GM23338 (cell line): Measurements from ENCODE around the gene DLL1. TPM values are rescaled to one million over a fixed set of nuclear protein-coding genes. Genes with fewer than 3 reads are reported as not detected.

Experiments used
- ATAC-seq: fragments of 200-7000 bp; cut with Tn5 transposase; 3 replicates; pipeline ENCODE4 v1.9.1; 2020
- DNase-seq: peaks from one replicate; pipeline ENCODE4 v3.0.0-alpha.2; 2015; ENCODE audit warnings: low spot score
- H2AFZ ChIP-seq: fragments of 200-600 bp; sonication (generic); 2 replicates; pipeline ENCODE4 v1.8.0; 2016; ENCODE audit warnings: antibody characterized with exemption, mild to moderate bottlenecking, moderate library complexity
- H3F3A ChIP-seq: fragments of 200-600 bp; sonication (generic); replicated peaks from 2 replicates; pipeline ENCODE4 v1.8.0; 2017; ENCODE audit warnings: antibody characterized with exemption, mixed run types, low read depth
- H3K27ac ChIP-seq: fragments of 200-600 bp; sonication (generic); 2 replicates; pipeline ENCODE4 v1.6.1; 2016; ENCODE audit warnings: low read depth
- H3K27me3 ChIP-seq: fragments of 200-600 bp; sonication (generic); 2 replicates; pipeline ENCODE4 v1.8.0; 2016; ENCODE audit warnings: mild to moderate bottlenecking, mixed run types, moderate library complexity; ENCODE audit not compliant: insufficient read depth
- H3K36me3 ChIP-seq: fragments of 200-600 bp; sonication (generic); 2 replicates; pipeline ENCODE4 v1.8.0; 2016; ENCODE audit warnings: mild to moderate bottlenecking; ENCODE audit not compliant: insufficient read depth
- H3K4me1 ChIP-seq: fragments of 200-600 bp; sonication (generic); 2 replicates; pipeline ENCODE4 v1.8.0; 2016; ENCODE audit warnings: mild to moderate bottlenecking, moderate library complexity; ENCODE audit not compliant: insufficient read depth
- H3K4me2 ChIP-seq: fragments of 200-600 bp; sonication (generic); 2 replicates; pipeline ENCODE4 v1.7.1; 2017; ENCODE audit warnings: mixed run types
- H3K4me3 ChIP-seq: fragments of 200-600 bp; sonication (generic); 2 replicates; pipeline ENCODE4 v1.6.1; 2016; ENCODE audit warnings: mixed run types
- H3K79me2 ChIP-seq: fragments of 200-600 bp; sonication (generic); replicated peaks from 2 replicates; pipeline ENCODE4 v1.8.0; 2017; ENCODE audit warnings: mild to moderate bottlenecking; ENCODE audit not compliant: insufficient read depth
- H3K9me2 ChIP-seq: fragments of 200-600 bp; sonication (generic); 2 replicates; pipeline ENCODE4 v1.8.0; 2017; ENCODE audit not compliant: insufficient read depth
- H4K20me1 ChIP-seq: fragments of 200-600 bp; sonication (generic); replicated peaks from 2 replicates; pipeline ENCODE4 v1.8.0; 2017; ENCODE audit warnings: mild to moderate bottlenecking; ENCODE audit not compliant: insufficient read depth
- H3K27ac Mint-ChIP-seq: 2 replicates; pipeline ENCODE4 v1.8.0; 2020; ENCODE audit warnings: inconsistent platforms, mild to moderate bottlenecking, moderate library complexity, mixed read lengths
- H3K27me3 Mint-ChIP-seq: 3 replicates; pipeline ENCODE4 v1.8.0; 2022; ENCODE audit warnings: low read depth, mild to moderate bottlenecking, moderate library complexity, mixed read lengths, inconsistent platforms; ENCODE audit not compliant: insufficient read depth, poor library complexity
- H3K36me3 Mint-ChIP-seq: 3 replicates; pipeline ENCODE4 v1.8.0; 2021; ENCODE audit warnings: low read depth, mild to moderate bottlenecking, inconsistent platforms, moderate library complexity, mixed read lengths
- H3K4me1 Mint-ChIP-seq: 3 replicates; pipeline ENCODE4 v1.8.0; 2020; ENCODE audit warnings: mild to moderate bottlenecking, inconsistent platforms, mixed read lengths
- H3K4me3 Mint-ChIP-seq: 3 replicates; pipeline ENCODE4 v1.8.0; 2021; ENCODE audit warnings: moderate library complexity, mild to moderate bottlenecking, inconsistent platforms, mixed read lengths
- H3K9me3 Mint-ChIP-seq: 3 replicates; pipeline ENCODE4 v1.8.0; 2020; ENCODE audit warnings: moderate library complexity, mild to moderate bottlenecking, inconsistent platforms, mixed read lengths
- CREB1 ChIP-seq: fragments of 250-450 bp; sonication (Bioruptor Pico); IDR thresholded peaks from 2 replicates; pipeline ENCODE4 v1.5.0; 2020; ENCODE audit warnings: low read depth, mild to moderate bottlenecking, moderate library complexity
- EZH2 ChIP-seq: fragments of 200-600 bp; sonication (generic); IDR thresholded peaks from one replicate; pipeline ENCODE4 v1.8.0; 2017; ENCODE audit warnings: antibody characterized with exemption, mild to moderate bottlenecking, low read depth; ENCODE audit not compliant: unreplicated experiment
- EZH2phosphoT487 ChIP-seq: fragments of 200-600 bp; sonication (generic); IDR thresholded peaks from one replicate; pipeline ENCODE4 v1.8.1; 2018; ENCODE audit warnings: antibody characterized with exemption; ENCODE audit not compliant: unreplicated experiment
- JUNB ChIP-seq: IDR thresholded peaks from one replicate; pipeline ENCODE4 v1.6.1; 2016; ENCODE audit warnings: antibody characterized with exemption; ENCODE audit not compliant: unreplicated experiment
- NANOG ChIP-seq: IDR thresholded peaks from 2 replicates; pipeline ENCODE4 v1.6.1; 2016; ENCODE audit warnings: antibody characterized with exemption, borderline replicate concordance
- POLR2AphosphoS5 ChIP-seq: IDR thresholded peaks from 2 replicates; pipeline ENCODE4 v1.6.1; 2016; ENCODE audit warnings: antibody characterized with exemption, low read depth
- STAT1 ChIP-seq: IDR thresholded peaks from one replicate; pipeline ENCODE4 v1.6.1; 2016; ENCODE audit warnings: antibody characterized with exemption; ENCODE audit not compliant: unreplicated experiment
- ZNF114 ChIP-seq: fragments of 250-450 bp; sonication (Bioruptor Pico); IDR thresholded peaks from 2 replicates; pipeline ENCODE4 v1.5.0; 2020; ENCODE audit warnings: mild to moderate bottlenecking, moderate library complexity
- ZNF331 ChIP-seq: fragments of 250-450 bp; sonication (Bioruptor Pico); IDR thresholded peaks from 2 replicates; pipeline ENCODE4 v1.5.0; 2020; ENCODE audit warnings: low read depth, mild to moderate bottlenecking, moderate library complexity
- polyA plus RNA-seq: library from polyadenylated mRNA; unstranded; fragments of >200 nt; fragmentation: Nextera tagmentation; extraction: Ambion mirVana; gene quantifications from 2 replicates; pipeline ENCODE4 v1.2.1, GENCODE V29; 2016
- total RNA-seq: library from RNA; depleted of rRNA; stranded (reverse); fragments of >200 nt; shearing (Covaris generic); gene quantifications from 2 replicates; pipeline ENCODE4 v1.2.3, GENCODE V29; 2014
- TF ChIP-seq, protein P1 (sequence below): fragments of 250-450 bp; sonication (Bioruptor Pico); IDR thresholded peaks from 2 replicates; pipeline ENCODE4 v1.5.0; 2020; ENCODE audit warnings: mild to moderate bottlenecking, moderate library complexity
- TF ChIP-seq, protein P2 (sequence below): IDR thresholded peaks from one replicate; pipeline ENCODE4 v1.6.1; 2018; ENCODE audit warnings: antibody characterized with exemption; ENCODE audit not compliant: unreplicated experiment
- TF ChIP-seq, protein P3 (sequence below), 2 experiments: fragments of 200-600 bp in 1 of 2; sonication (generic) in 1 of 2; conservative IDR thresholded peaks; 2 replicates each; pipeline versions ENCODE4 v1.5.1 to v1.6.1; 2016 to 2017; ENCODE audit warnings: antibody characterized with exemption in 2 of 2, low read depth in 2 of 2, mild to moderate bottlenecking in 2 of 2, moderate library complexity in 1 of 2
- TF ChIP-seq, protein P4 (sequence below): IDR thresholded peaks from 2 replicates; pipeline ENCODE4 v1.6.1; 2016; ENCODE audit warnings: antibody characterized with exemption

The DLL1 gene
- total and polyA plus RNA-seq, 2 experiments from 2014 or later = 2.2 to 4.6 TPM

DNA sequence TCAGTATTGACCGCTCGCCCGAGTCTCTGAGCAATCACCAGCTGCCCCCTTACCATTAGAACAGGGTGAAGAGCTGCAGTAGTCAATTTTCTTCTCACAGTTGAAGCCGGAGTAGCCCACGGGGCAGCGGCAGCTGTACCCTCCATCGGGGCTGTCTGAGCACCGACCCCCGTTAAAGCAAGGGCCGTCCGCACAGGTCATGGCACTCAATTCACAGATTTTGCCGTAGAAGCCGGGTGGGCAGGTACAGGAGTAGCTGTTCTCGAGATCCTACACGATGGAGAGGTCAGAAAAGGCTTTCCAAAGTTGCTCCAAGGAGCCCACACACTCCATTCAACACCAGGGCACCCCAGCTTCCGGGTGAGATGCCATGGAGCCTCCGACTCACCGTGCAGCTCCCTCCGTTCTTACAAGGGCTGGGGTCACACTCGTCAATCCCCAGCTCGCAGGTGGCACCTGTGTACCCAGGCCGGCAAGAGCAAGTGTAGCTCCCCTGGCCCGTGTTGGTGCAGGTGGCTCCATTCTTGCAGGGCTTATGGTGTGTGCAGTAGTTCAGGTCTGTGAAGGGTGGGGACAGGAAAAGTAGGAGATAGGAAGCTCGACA, 5.9 kb downstream of the DLL1 start:
- peaks cover 8% of the 10 kb centered on the region; the same call in 1 of the 2 replicates for H3F3A ChIP-seq
- ATAC-seq = no peak
- TF ChIP-seq, protein P1, sequence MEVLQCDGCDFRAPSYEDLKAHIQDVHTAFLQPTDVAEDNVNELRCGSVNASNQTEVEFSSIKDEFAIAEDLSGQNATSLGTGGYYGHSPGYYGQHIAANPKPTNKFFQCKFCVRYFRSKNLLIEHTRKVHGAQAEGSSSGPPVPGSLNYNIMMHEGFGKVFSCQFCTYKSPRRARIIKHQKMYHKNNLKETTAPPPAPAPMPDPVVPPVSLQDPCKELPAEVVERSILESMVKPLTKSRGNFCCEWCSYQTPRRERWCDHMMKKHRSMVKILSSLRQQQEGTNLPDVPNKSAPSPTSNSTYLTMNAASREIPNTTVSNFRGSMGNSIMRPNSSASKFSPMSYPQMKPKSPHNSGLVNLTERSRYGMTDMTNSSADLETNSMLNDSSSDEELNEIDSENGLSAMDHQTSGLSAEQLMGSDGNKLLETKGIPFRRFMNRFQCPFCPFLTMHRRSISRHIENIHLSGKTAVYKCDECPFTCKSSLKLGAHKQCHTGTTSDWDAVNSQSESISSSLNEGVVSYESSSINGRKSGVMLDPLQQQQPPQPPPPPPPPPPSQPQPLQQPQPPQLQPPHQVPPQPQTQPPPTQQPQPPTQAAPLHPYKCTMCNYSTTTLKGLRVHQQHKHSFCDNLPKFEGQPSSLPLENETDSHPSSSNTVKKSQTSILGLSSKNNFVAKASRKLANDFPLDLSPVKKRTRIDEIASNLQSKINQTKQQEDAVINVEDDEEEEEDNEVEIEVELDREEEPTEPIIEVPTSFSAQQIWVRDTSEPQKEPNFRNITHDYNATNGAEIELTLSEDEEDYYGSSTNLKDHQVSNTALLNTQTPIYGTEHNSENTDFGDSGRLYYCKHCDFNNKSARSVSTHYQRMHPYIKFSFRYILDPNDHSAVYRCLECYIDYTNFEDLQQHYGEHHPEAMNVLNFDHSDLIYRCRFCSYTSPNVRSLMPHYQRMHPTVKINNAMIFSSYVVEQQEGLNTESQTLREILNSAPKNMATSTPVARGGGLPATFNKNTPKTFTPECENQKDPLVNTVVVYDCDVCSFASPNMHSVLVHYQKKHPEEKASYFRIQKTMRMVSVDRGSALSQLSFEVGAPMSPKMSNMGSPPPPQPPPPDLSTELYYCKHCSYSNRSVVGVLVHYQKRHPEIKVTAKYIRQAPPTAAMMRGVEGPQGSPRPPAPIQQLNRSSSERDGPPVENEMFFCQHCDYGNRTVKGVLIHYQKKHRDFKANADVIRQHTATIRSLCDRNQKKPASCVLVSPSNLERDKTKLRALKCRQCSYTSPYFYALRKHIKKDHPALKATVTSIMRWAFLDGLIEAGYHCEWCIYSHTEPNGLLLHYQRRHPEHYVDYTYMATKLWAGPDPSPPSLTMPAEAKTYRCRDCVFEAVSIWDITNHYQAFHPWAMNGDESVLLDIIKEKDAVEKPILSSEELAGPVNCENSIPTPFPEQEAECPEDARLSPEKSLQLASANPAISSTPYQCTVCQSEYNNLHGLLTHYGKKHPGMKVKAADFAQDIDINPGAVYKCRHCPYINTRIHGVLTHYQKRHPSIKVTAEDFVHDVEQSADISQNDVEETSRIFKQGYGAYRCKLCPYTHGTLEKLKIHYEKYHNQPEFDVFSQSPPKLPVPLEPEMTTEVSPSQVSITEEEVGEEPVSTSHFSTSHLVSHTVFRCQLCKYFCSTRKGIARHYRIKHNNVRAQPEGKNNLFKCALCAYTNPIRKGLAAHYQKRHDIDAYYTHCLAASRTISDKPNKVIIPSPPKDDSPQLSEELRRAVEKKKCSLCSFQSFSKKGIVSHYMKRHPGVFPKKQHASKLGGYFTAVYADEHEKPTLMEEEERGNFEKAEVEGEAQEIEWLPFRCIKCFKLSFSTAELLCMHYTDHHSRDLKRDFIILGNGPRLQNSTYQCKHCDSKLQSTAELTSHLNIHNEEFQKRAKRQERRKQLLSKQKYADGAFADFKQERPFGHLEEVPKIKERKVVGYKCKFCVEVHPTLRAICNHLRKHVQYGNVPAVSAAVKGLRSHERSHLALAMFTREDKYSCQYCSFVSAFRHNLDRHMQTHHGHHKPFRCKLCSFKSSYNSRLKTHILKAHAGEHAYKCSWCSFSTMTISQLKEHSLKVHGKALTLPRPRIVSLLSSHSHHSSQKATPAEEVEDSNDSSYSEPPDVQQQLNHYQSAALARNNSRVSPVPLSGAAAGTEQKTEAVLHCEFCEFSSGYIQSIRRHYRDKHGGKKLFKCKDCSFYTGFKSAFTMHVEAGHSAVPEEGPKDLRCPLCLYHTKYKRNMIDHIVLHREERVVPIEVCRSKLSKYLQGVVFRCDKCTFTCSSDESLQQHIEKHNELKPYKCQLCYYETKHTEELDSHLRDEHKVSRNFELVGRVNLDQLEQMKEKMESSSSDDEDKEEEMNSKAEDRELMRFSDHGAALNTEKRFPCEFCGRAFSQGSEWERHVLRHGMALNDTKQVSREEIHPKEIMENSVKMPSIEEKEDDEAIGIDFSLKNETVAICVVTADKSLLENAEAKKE = no peak
- TF ChIP-seq ZNF114 (CRISPR knock-in tag) (no peak), CREB1 (no peak), NANOG (no peak), JUNB (no peak), EZH2 (no peak), EZH2phosphoT487 (no peak), ZNF331 (CRISPR knock-in tag) (no peak), POLR2AphosphoS5 (no peak), STAT1 (no peak)
- TF ChIP-seq, protein P2, sequence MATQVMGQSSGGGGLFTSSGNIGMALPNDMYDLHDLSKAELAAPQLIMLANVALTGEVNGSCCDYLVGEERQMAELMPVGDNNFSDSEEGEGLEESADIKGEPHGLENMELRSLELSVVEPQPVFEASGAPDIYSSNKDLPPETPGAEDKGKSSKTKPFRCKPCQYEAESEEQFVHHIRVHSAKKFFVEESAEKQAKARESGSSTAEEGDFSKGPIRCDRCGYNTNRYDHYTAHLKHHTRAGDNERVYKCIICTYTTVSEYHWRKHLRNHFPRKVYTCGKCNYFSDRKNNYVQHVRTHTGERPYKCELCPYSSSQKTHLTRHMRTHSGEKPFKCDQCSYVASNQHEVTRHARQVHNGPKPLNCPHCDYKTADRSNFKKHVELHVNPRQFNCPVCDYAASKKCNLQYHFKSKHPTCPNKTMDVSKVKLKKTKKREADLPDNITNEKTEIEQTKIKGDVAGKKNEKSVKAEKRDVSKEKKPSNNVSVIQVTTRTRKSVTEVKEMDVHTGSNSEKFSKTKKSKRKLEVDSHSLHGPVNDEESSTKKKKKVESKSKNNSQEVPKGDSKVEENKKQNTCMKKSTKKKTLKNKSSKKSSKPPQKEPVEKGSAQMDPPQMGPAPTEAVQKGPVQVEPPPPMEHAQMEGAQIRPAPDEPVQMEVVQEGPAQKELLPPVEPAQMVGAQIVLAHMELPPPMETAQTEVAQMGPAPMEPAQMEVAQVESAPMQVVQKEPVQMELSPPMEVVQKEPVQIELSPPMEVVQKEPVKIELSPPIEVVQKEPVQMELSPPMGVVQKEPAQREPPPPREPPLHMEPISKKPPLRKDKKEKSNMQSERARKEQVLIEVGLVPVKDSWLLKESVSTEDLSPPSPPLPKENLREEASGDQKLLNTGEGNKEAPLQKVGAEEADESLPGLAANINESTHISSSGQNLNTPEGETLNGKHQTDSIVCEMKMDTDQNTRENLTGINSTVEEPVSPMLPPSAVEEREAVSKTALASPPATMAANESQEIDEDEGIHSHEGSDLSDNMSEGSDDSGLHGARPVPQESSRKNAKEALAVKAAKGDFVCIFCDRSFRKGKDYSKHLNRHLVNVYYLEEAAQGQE = no peak
- TF ChIP-seq, protein P3, sequence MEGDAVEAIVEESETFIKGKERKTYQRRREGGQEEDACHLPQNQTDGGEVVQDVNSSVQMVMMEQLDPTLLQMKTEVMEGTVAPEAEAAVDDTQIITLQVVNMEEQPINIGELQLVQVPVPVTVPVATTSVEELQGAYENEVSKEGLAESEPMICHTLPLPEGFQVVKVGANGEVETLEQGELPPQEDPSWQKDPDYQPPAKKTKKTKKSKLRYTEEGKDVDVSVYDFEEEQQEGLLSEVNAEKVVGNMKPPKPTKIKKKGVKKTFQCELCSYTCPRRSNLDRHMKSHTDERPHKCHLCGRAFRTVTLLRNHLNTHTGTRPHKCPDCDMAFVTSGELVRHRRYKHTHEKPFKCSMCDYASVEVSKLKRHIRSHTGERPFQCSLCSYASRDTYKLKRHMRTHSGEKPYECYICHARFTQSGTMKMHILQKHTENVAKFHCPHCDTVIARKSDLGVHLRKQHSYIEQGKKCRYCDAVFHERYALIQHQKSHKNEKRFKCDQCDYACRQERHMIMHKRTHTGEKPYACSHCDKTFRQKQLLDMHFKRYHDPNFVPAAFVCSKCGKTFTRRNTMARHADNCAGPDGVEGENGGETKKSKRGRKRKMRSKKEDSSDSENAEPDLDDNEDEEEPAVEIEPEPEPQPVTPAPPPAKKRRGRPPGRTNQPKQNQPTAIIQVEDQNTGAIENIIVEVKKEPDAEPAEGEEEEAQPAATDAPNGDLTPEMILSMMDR (conservative IDR thresholded peaks at IDR 0.05; ENCODE audit: low read depth in 2 of 2) = no peak
- TF ChIP-seq, protein P4, sequence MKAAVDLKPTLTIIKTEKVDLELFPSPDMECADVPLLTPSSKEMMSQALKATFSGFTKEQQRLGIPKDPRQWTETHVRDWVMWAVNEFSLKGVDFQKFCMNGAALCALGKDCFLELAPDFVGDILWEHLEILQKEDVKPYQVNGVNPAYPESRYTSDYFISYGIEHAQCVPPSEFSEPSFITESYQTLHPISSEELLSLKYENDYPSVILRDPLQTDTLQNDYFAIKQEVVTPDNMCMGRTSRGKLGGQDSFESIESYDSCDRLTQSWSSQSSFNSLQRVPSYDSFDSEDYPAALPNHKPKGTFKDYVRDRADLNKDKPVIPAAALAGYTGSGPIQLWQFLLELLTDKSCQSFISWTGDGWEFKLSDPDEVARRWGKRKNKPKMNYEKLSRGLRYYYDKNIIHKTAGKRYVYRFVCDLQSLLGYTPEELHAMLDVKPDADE = no peak
- no peak for DNase-seq
- Mint-ChIP-seq H3K4me3 (no peak overlapping the region), H3K4me1 (peaks cover 36% of the 10 kb centered on the region), H3K27ac (no peak overlapping the region), H3K27me3 (peaks cover 51% of the 10 kb centered on the region), H3K36me3 (peaks cover 14% of the 10 kb centered on the region), H3K9me3 (peaks cover 8% of the 10 kb centered on the region)
- H3K4me1 ChIP-seq = peaks cover 16% of the 10 kb centered on the region
- no peak overlapping the region for H2AFZ ChIP-seq
- no peaks in the 10 kb centered on the region; the same call in 1 of the 2 replicates for H4K20me1 ChIP-seq
- H3K36me3 ChIP-seq = no peaks in the 10 kb centered on the region
- H3K4me3 ChIP-seq = no peak overlapping the region
- no peaks in the 10 kb centered on the region for H3K9me2 ChIP-seq
- H3K79me2 ChIP-seq = no peaks in the 10 kb centered on the region
- no peak overlapping the region for H3K4me2 ChIP-seq
- peaks cover 45% of the 10 kb centered on the region for H3K27me3 ChIP-seq
- no peak overlapping the region for H3K27ac ChIP-seq
